Erythroblast (primary cell): ENCODE data around the gene FXR1.

ENCODE experiments used
- GATA1 ChIP-seq: IDR thresholded peaks from 2 replicates; pipeline ENCODE4 v1.6.1; 2011; ENCODE audit warnings: low read depth, mild to moderate bottlenecking, control low read depth, low read length, moderate library complexity
- POLR2A ChIP-seq: IDR thresholded peaks from 2 replicates; pipeline ENCODE4 v1.6.1; 2011; ENCODE audit warnings: mild to moderate bottlenecking, low read length

GRCh38 chr3:181030948-181031347 is 118.5 kb downstream of the FXR1 start:
- TF ChIP-seq POLR2A (no peak), GATA1 (no peak)
